Testis (tissue), 2 donors: Measurements from ENCODE around the gene ZFPM1.

Experiments
- POLR2A ChIP-seq: fragments of 450-650 bp; IDR thresholded peaks from one replicate; pipeline ENCODE4 v1.6.1; 2017; ENCODE audit warnings: antibody characterized with exemption, mild to moderate bottlenecking, moderate library complexity
- TF ChIP-seq, protein P1 (sequence below), 3 experiments: fragments of 450-650 bp in 2 of 3; fragments of 200-600 bp in 1 of 3; sonication (generic) in 1 of 3; IDR thresholded peaks; one replicate each; pipeline ENCODE4 v1.5.1; 2016 to 2019; ENCODE audit warnings: antibody characterized with exemption in 3 of 3, mild to moderate bottlenecking in 2 of 3, moderate library complexity in 1 of 3

DNA sequence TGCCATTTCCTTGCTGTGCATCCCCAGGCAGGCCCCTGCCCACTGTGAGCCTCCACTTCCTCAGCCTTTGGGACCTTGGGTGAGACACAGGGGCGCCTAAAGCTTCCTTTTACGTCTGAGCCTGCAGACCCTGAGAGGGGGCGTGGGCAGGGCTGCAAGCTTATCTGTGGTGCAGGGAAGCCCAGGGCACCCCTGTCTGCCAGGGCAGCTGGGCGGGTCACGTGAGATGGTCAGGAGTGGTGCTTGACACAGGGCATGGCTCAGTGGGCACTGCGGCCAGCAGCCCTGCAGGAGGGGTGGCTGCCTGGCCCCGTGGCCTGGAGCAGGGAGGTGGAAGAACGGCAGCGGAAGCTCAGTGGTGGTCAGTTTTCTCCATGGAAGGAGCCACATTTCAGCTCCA lies 62.3 kb downstream of the ZFPM1 start:
- TF ChIP-seq, protein P1, sequence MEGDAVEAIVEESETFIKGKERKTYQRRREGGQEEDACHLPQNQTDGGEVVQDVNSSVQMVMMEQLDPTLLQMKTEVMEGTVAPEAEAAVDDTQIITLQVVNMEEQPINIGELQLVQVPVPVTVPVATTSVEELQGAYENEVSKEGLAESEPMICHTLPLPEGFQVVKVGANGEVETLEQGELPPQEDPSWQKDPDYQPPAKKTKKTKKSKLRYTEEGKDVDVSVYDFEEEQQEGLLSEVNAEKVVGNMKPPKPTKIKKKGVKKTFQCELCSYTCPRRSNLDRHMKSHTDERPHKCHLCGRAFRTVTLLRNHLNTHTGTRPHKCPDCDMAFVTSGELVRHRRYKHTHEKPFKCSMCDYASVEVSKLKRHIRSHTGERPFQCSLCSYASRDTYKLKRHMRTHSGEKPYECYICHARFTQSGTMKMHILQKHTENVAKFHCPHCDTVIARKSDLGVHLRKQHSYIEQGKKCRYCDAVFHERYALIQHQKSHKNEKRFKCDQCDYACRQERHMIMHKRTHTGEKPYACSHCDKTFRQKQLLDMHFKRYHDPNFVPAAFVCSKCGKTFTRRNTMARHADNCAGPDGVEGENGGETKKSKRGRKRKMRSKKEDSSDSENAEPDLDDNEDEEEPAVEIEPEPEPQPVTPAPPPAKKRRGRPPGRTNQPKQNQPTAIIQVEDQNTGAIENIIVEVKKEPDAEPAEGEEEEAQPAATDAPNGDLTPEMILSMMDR (IDR thresholded peaks at IDR 0.05): no peak
- no peak for TF ChIP-seq POLR2A
